Memory B cell (primary cell): ENCODE data around the gene RPEL1.
"Not testable (repeated sequence)": the region's sequence is repeated elsewhere in the genome, so short reads cannot be mapped to it uniquely, and the experiment has no call there.

ENCODE experiments used
- ATAC-seq: fragments of 150-1000 bp; cut with Tn5 transposase; 2 replicates; pipeline ENCODE4 v1.10.0; 2021; ENCODE audit warnings: low read depth, mild to moderate bottlenecking, moderate library complexity
- DNase-seq, 2 donors: peaks; one replicate each; pipeline ENCODE4 v3.0.0; 2022; ENCODE audit warnings: low spot score in 2 of 2
- H3K27ac Mint-ChIP-seq: one replicate; pipeline ENCODE4 v1.8.0; 2022; ENCODE audit warnings: mild to moderate bottlenecking, moderate library complexity, mixed read lengths
- H3K27me3 Mint-ChIP-seq: one replicate; pipeline ENCODE4 v1.8.0; 2022; ENCODE audit warnings: mixed read lengths
- H3K36me3 Mint-ChIP-seq: one replicate; pipeline ENCODE4 v1.8.0; 2022; ENCODE audit warnings: mild to moderate bottlenecking, mixed read lengths
- H3K4me1 Mint-ChIP-seq: one replicate; pipeline ENCODE4 v1.8.0; 2022; ENCODE audit warnings: mixed read lengths
- H3K4me3 Mint-ChIP-seq: one replicate; pipeline ENCODE4 v1.8.0; 2022; ENCODE audit warnings: mild to moderate bottlenecking, moderate library complexity, mixed read lengths
- H3K9me3 Mint-ChIP-seq: one replicate; pipeline ENCODE4 v1.8.0; 2022; ENCODE audit warnings: mixed read lengths

Gene RPEL1

DNA sequence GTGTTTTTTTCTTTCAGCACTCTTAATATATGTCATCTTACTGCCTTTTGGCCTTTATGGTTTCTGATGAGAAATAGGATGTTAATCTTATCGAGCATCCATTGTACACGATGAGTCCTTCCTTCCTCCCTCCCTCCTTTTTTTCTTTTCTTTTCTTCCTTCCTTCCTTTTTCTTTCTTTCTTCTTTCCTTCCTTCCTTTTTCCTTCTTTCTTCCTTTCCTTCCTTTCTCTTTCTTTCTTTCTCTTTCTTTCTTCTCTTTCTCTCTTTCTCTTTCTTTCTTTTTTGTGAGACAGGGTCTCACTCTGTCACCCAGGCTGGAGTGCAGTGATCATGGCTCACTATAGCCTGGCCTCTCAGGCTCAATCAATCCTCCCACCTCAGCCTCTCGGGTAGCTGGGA, 8.4 kb downstream of the RPEL1 start:
- no peak for DNase-seq
- H3K27me3 Mint-ChIP-seq, result peaks cover 4% of the 10 kb centered on the region
- no peaks in the 10 kb centered on the region for H3K4me1 Mint-ChIP-seq
- peaks cover 9% of the 10 kb centered on the region for H3K9me3 Mint-ChIP-seq
- ATAC-seq, result no peak
- H3K27ac Mint-ChIP-seq, result no peak overlapping the region
- H3K36me3 Mint-ChIP-seq, result peaks cover 3% of the 10 kb centered on the region
- no peak overlapping the region for H3K4me3 Mint-ChIP-seq

DNA sequence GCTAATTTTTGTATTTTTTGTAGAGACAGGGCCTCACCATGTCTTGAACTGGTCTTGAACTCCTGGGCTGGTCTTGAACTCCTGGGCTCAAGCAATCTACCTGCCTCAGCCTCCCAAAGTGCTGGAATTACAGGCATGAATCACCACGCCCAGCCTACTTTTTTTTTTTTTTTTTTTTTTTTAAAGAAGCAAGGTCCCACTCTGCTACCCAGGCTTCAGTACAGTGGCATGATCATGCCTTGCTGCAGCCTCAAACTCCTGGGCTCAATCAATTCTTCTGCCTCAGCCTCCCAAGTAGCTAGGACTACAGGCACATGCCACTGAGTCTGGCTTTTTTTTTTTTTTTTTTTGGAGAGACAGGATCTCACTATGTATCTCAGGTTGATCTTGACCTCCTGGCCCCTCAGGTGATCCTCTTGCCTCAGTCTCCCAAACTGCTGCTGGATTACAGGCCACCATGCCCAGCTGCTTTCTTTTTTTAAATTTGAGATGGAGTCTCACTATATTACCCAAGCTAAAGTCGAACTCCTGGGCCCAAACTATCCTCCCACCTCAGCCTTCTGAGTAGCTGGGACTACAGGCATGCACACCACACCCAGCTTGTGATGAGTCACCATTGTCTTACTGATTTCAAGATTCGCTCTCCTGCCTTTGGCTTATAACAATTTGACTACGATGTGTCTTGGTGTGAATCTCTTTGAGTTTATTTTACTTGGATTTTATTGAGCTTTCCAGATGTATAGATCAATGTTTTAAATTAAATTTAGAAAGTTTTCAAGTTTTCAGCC, 9.0 kb downstream of the RPEL1 start:
- no peak for ATAC-seq
- DNase-seq, result no peak
- H3K27ac Mint-ChIP-seq, result no peak overlapping the region
- H3K36me3 Mint-ChIP-seq, result peaks cover 4% of the 10 kb centered on the region
- peaks cover 5% of the 10 kb centered on the region for H3K27me3 Mint-ChIP-seq
- peaks cover 9% of the 10 kb centered on the region for H3K9me3 Mint-ChIP-seq
- no peaks in the 10 kb centered on the region for H3K4me1 Mint-ChIP-seq
- H3K4me3 Mint-ChIP-seq, result no peak overlapping the region

GRCh38 chr10:103256613-103257012, 10.9 kb downstream of the RPEL1 start:
- no peak overlapping the region for H3K27ac Mint-ChIP-seq
- H3K9me3 Mint-ChIP-seq, result peaks cover 6% of the 10 kb centered on the region
- peaks cover 4% of the 10 kb centered on the region for H3K36me3 Mint-ChIP-seq
- peaks cover 8% of the 10 kb centered on the region for H3K27me3 Mint-ChIP-seq
- DNase-seq (no peak), ATAC-seq (no peak)
- no peaks in the 10 kb centered on the region for H3K4me1 Mint-ChIP-seq
- no peak overlapping the region for H3K4me3 Mint-ChIP-seq

- H3K4me3 Mint-ChIP-seq, result no peak overlapping the region
- H3K36me3 Mint-ChIP-seq, result peaks cover 4% of the 10 kb centered on the region
- no peak overlapping the region for H3K27ac Mint-ChIP-seq
- no peak for DNase-seq
- ATAC-seq, result no peak
- no peaks in the 10 kb centered on the region for H3K4me1 Mint-ChIP-seq
- H3K9me3 Mint-ChIP-seq, result peaks cover 6% of the 10 kb centered on the region
- peaks cover 12% of the 10 kb centered on the region for H3K27me3 Mint-ChIP-seq
Measured at GRCh38 chr10:103257812-103258211, 12.1 kb downstream of the RPEL1 start.

- not testable (repeated sequence) for ATAC-seq, H3K36me3 Mint-ChIP-seq, H3K4me1 Mint-ChIP-seq, H3K4me3 Mint-ChIP-seq, H3K27ac Mint-ChIP-seq, H3K9me3 Mint-ChIP-seq, DNase-seq
- peaks cover 17% of the 10 kb centered on the region for H3K27me3 Mint-ChIP-seq
Measured at GRCh38 chr10:103258928-103259327, 13.2 kb downstream of the RPEL1 start.

GRCh38 chr10:103259989-103260388, 14.3 kb downstream of the RPEL1 start:
- Mint-ChIP-seq H3K9me3 (peaks cover 6% of the 10 kb centered on the region), H3K4me1 (no peaks in the 10 kb centered on the region), H3K27me3 (peaks cover 17% of the 10 kb centered on the region), H3K36me3 (peaks cover 4% of the 10 kb centered on the region), H3K4me3 (no peak overlapping the region), H3K27ac (no peak overlapping the region)
- no peak for DNase-seq
- no peak for ATAC-seq

GRCh38 chr10:103262229-103262628, 16.5 kb downstream of the RPEL1 start:
- DNase-seq, result no peak
- no peaks in the 10 kb centered on the region for H3K4me1 Mint-ChIP-seq
- peaks cover 22% of the 10 kb centered on the region for H3K27me3 Mint-ChIP-seq
- no peak overlapping the region for H3K27ac Mint-ChIP-seq
- H3K4me3 Mint-ChIP-seq, result no peak overlapping the region
- H3K36me3 Mint-ChIP-seq, result peaks cover 4% of the 10 kb centered on the region
- H3K9me3 Mint-ChIP-seq, result peaks cover 6% of the 10 kb centered on the region
- no peak for ATAC-seq

DNA sequence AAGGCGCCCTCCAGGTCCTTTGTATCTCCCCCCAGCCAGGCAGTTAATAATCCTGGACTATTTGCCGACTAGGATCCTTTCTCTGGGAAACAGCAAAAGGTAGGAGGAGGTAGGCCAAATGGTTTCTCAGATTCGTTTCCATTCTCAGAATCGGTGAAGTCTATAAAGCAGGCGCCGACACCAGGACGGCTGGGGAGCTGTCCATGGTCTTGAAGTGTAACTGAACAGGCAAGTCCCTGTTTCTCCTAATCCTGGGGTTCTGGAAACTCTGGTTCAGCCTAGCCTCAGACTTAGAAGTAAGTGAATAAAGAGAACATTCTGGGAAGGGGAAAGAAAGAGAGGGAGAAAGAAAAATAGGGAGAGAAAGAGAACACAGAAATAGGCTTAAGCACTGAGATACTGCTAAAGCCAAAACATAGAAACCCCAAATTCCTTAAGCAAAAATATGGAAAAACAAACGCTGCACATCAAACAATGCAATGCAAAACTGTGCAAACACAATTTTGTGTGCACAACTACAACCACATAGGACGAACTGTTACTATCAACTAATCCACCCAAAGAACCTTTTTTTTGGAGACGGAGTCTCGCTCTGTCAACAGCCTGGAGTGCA, 20.1 kb downstream of the RPEL1 start:
- ATAC-seq (no peak), DNase-seq (no peak)
- Mint-ChIP-seq H3K9me3 (no peaks in the 10 kb centered on the region), H3K4me1 (no peaks in the 10 kb centered on the region), H3K27ac (no peak overlapping the region), H3K27me3 (peaks cover 24% of the 10 kb centered on the region), H3K4me3 (no peak overlapping the region), H3K36me3 (no peaks in the 10 kb centered on the region)

DNA sequence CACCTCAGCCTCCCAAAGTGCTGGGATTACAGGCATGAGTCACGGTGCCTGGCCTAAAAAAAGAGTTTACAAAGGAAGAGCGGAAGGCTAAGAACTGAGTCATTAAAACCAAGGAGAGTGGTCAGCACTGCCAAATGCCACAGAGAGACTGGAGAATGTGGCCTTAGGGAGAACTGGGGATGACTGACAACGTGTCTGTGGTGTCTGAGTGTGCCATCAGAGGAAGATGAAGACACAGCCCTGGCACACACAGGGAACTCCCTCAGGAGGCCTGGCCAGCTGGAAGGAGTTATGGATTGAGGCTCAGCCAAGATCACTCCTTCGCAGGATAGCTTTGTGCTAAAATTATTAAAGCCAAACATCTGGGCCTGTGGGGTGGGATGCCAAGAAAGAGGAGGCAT, 27.4 kb downstream of the RPEL1 start:
- H3K4me1 Mint-ChIP-seq, result peaks cover 3% of the 10 kb centered on the region
- no peaks in the 10 kb centered on the region for H3K9me3 Mint-ChIP-seq
- ATAC-seq (no peak), DNase-seq (no peak)
- H3K4me3 Mint-ChIP-seq, result no peak overlapping the region
- no peaks in the 10 kb centered on the region for H3K36me3 Mint-ChIP-seq
- H3K27me3 Mint-ChIP-seq, result peaks cover 13% of the 10 kb centered on the region
- H3K27ac Mint-ChIP-seq, result no peak overlapping the region

GRCh38 chr10:103276251-103276895, 30.7 kb downstream of the RPEL1 start:
- no peak overlapping the region for H3K27ac Mint-ChIP-seq
- H3K4me3 Mint-ChIP-seq, result peak overlapping the region; percentile 71
- no peaks in the 10 kb centered on the region for H3K36me3 Mint-ChIP-seq
- peaks cover 21% of the 10 kb centered on the region for H3K27me3 Mint-ChIP-seq
- ATAC-seq (no peak), DNase-seq (no peak)
- H3K4me1 Mint-ChIP-seq, result peaks cover 6% of the 10 kb centered on the region
- no peaks in the 10 kb centered on the region for H3K9me3 Mint-ChIP-seq

- Mint-ChIP-seq H3K27me3 (peaks cover 22% of the 10 kb centered on the region), H3K9me3 (no peaks in the 10 kb centered on the region), H3K4me1 (peaks cover 10% of the 10 kb centered on the region), H3K36me3 (no peaks in the 10 kb centered on the region), H3K27ac (no peak within 1 kb of the TSS), H3K4me3 (peak within 1 kb of the TSS; percentile 71)
- ATAC-seq, result peak; percentile 49
- DNase-seq, result no peak
Measured at GRCh38 chr10:103276896-103277712, 31.4 kb downstream of the RPEL1 start, which contains the start of gene INA. TSS of gene INA (plus strand) at chr10:103277138. CDS start at chr10:103277212, 74 bp downstream.

DNA sequence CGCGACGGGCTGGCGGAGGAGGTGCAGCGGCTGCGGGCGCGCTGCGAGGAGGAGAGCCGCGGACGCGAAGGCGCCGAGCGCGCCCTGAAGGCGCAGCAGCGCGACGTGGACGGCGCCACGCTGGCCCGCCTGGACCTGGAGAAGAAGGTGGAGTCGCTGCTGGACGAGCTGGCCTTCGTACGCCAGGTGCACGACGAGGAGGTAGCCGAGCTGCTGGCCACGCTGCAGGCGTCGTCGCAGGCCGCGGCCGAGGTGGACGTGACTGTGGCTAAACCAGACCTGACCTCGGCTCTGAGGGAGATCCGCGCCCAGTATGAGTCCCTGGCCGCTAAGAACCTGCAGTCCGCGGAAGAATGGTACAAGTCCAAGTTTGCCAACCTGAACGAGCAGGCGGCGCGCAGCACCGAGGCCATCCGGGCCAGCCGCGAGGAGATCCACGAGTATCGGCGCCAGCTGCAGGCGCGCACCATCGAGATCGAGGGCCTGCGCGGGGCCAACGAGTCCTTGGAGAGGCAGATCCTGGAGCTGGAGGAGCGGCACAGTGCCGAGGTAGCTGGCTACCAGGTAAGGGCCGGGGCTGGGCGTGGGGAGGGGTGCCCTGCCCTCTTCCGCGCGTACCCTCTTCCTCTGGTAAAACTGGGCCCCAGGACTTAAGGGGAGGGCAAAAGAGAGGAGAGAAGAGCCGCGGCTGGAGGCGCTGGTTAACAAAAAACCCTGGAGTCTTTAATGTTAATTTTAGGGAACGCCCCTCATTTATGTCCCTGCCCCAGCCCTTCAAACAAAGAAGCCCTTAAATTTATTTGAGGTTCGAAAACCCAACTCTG, 32.2 kb downstream of the RPEL1 start:
- H3K27me3 Mint-ChIP-seq, result peaks cover 21% of the 10 kb centered on the region
- H3K4me3 Mint-ChIP-seq, result no peak overlapping the region

GRCh38 chr10:103278537-103278823, 32.8 kb downstream of the RPEL1 start:
- H3K4me1 Mint-ChIP-seq, result peaks cover 10% of the 10 kb centered on the region
- no peak for ATAC-seq
- peaks cover 21% of the 10 kb centered on the region for H3K27me3 Mint-ChIP-seq
- DNase-seq, result no peak
- H3K9me3 Mint-ChIP-seq, result no peaks in the 10 kb centered on the region
- H3K36me3 Mint-ChIP-seq, result no peaks in the 10 kb centered on the region
- no peak overlapping the region for H3K27ac Mint-ChIP-seq
- H3K4me3 Mint-ChIP-seq, result no peak overlapping the region

More for the DNA sequence above, 32.2 kb downstream of the RPEL1 start:
- H3K4me1 Mint-ChIP-seq, result peaks cover 10% of the 10 kb centered on the region
- DNase-seq, result no peak
- no peaks in the 10 kb centered on the region for H3K36me3 Mint-ChIP-seq
- H3K9me3 Mint-ChIP-seq, result no peaks in the 10 kb centered on the region
- no peak for ATAC-seq
- H3K27ac Mint-ChIP-seq, result no peak overlapping the region
